ENCODE measurements around the gene OR51B5.
"Not testable (repeated sequence)": the region's sequence is repeated elsewhere in the genome, so short reads cannot be mapped to it uniquely, and the experiment has no call there.

OR51B5 gene, protein sequence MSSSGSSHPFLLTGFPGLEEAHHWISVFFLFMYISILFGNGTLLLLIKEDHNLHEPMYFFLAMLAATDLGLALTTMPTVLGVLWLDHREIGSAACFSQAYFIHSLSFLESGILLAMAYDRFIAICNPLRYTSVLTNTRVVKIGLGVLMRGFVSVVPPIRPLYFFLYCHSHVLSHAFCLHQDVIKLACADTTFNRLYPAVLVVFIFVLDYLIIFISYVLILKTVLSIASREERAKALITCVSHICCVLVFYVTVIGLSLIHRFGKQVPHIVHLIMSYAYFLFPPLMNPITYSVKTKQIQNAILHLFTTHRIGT

GRCh38 chr11:5343474-5344335 is at the start of gene OR51B5:
Gene OR51B5 (minus strand): TSS chr11:5343524. CDS start chr11:5343524, 0 bp downstream.
- no peak for DNase-seq (ENCODE audit: low read depth)

GRCh38 chr11:5390210-5390609 is 46.9 kb upstream of the OR51B5 start:
- no peak for DNase-seq (ENCODE audit: low read depth)

DNA sequence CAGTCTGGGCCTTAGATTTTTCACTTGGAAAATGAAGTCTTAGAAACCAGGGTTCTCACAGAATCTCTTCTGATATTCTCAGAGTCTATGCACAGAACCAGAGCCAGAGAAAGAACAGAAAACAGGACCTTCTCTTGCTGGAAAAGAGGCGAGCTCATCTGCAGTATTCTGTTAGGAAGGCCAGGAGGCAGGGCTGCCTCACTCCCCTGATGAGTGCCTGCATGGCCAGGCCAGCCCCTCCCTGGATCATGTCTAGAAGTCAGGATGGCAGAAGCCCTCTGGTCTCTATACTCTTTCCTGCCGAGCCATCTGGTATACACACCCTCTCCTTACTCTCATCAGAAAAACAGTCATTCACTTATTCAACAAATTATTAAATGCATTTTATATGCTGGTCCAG is 41.0 kb upstream of the OR51B5 start:
- no peak for DNase-seq (ENCODE audit: low read depth)

DNA sequence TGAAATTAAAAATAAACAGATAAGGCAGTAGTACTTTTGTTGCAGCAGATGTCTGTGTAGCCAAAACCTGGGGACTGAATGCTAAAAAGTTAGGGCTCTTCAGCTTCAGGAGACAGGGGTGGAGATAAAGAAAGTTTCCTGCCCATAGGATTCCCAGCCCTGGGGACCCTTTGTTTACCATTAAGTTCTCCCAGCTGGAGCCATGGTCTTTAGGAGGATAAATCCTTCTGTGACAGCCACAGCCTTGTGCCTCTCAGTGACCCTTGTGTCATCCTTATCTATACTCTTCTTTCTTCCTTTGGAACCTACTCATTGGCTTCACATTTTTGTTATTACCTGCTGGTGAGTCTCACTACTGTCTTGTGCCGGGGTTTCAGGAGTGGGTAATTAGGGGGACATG is 40.3 kb upstream of the OR51B5 start, which contains the start of gene OR51M1:
Gene OR51M1 (plus strand): TSS at position 237 of the 400 bp plus-strand sequence. CDS start 5,587 bp downstream, outside the sequence.
- no peak for DNase-seq (ENCODE audit: low read depth)

DNA sequence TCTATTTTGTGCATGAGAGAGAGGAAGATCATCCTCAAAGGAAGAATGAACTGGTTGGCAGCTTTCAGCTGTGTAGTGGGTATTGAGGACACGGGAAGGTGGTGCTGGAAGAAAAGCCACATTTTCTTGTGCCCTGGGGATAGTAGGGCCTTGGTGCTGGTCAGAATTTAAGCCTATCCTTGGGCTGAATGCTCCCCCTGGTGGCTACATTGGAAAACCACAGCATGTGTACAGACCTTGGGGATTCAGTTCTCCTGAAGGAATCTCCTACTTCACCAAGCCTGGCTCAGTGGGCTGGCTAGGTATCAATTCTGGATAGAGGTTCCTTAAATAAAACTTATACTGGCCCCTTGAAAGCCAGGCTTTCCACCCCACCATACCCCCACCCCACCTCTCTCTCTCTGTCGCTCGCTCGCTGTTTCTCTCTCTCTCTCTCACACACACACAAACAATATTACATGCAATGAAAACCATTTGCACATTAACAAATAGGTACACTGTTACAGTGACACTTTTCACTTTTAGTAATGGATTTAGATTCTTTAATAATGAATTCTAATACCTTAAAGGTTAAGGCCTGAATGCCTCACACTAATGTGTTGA is 37.5 kb upstream of the OR51B5 start:
- DNase-seq (ENCODE audit: low read depth): peak; percentile 59

DNA sequence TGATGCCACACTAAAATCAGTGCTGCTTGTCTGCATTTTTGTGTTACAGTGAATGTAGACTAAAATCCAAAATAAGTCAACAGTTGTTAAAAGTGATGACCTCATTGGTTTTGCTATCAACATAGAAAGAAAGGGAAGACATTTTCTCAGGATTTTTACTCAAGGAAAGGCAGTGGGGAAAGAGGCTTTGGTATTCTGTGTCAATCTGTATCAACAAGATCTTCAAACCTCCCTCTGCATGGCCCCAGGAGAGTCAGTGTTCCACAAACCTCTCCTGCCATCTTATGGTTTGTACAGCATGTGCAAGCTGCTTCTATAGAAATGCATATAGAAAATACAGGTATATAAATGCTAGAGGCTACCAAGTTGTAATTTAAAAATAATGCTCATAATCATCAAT is 26.5 kb upstream of the OR51B5 start:
- DNase-seq (ENCODE audit: low read depth): peak; percentile 50

DNA sequence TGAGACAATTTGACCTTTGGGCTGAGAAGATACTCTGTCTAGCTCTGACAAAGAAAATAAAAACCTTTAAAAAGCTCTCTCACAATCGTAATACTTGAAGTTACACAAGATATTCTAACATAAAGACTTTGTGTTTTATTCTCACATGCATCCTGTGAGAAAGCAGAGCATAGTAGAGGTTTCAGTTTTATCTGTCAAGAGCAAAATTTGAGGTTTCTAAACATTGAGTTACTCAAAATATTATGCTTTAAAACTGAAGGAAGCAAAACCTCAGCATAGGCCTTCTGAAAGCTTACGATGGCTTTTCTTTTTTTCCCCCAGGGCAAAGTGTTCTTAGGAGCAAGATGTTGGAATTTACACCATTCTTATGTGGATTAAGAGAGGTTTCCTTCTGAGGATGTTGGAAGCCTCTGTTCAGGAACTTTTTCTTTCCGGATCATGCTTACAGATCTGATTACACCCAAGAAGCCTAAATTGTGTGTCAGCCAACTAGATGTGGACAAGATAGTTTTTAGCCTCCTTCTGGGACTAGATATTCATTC is 25.2 kb upstream of the OR51B5 start:
- DNase-seq (ENCODE audit: low read depth): no peak

DNA sequence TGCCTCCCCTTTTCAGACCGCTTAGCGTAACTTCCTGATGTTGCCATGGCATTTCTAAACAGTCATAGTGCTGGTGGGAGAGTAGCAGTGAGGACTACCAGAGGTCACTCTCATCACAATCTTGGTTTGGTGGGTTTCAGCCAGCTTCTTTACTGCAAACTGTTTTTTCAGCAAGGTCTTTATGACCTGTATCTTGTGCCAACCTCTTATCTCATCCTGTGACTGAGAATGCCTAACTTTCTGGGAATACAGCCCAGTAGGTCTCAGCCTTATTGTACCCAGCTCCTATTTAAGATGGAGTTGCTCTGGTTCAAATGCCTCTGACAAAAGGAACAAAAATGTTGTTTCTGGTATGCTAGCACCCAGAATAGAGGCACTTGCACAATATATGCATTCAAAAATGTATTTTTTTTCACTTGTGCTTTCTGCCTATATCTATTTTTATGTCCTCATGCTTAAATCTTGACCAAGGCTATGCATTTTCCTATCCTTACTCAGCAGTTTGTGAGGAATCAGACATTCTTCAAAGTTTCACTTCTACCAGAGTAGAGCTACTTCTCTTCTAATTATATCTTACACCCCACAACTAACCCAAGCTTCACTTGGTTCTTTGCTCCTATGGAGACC is 24.2 kb upstream of the OR51B5 start:
- DNase-seq (ENCODE audit: low read depth): peak; percentile 84

GRCh38 chr11:5366856-5367255 is 23.5 kb upstream of the OR51B5 start:
- no peak for DNase-seq (ENCODE audit: low read depth)

- not testable (repeated sequence) for DNase-seq (ENCODE audit: low read depth)
Measured at GRCh38 chr11:5366365-5366764, 23.0 kb upstream of the OR51B5 start.

GRCh38 chr11:5364214-5364613 is 20.9 kb upstream of the OR51B5 start:
- DNase-seq (ENCODE audit: low read depth): peak; percentile 55

- no peak for DNase-seq (ENCODE audit: low read depth)
Measured at GRCh38 chr11:5363679-5364078, 20.4 kb upstream of the OR51B5 start.

- no peak for DNase-seq (ENCODE audit: low read depth)
Measured at GRCh38 chr11:5362017-5362625, 18.8 kb upstream of the OR51B5 start.

GRCh38 chr11:5356031-5356430 is 12.7 kb upstream of the OR51B5 start:
- not testable (repeated sequence) for DNase-seq (ENCODE audit: low read depth)

DNA sequence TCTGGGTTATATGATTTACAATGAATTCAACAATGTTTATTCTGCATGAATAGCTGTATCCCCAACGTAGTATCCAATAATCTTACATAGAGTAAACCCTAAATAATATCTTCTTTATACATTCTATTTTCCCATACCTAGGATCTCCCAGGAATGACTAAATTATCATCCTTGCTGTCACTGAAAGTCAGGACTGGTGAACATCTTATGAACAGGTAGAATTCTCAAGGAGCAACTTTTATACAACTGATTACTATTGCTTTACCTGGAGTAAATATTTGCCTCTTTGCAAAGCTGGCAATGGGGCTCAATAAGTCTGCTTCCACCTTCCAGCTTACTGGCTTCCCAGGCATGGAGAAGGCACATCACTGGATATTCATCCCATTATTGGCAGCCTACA is 7.9 kb upstream of the OR51B5 start, which contains the start of gene OR51B6:
Gene OR51B6 (plus strand): TSS at position 301 of the 400 bp plus-strand sequence. CDS start 0 bp downstream, at position 301.
- no peak for DNase-seq (ENCODE audit: low read depth)

DNA sequence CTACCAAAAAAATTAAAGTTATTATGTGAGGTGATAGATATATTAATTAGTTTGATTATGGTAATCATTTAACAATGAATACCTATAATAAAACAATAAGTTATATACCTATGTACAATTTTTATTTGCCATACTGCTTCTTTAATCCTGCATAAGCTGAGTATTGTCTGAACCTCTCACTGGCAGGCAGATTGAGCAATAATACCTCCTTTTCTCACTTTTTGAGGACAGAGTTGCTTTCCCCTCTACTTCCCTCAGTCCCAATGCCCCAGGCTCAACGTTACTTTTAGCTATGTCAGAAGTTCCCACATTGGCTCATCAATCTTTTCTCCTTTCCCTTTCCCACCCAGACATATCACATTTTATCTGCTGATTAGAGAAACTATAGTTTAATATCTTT is 6.2 kb upstream of the OR51B5 start:
- DNase-seq (ENCODE audit: low read depth): no peak

DNA sequence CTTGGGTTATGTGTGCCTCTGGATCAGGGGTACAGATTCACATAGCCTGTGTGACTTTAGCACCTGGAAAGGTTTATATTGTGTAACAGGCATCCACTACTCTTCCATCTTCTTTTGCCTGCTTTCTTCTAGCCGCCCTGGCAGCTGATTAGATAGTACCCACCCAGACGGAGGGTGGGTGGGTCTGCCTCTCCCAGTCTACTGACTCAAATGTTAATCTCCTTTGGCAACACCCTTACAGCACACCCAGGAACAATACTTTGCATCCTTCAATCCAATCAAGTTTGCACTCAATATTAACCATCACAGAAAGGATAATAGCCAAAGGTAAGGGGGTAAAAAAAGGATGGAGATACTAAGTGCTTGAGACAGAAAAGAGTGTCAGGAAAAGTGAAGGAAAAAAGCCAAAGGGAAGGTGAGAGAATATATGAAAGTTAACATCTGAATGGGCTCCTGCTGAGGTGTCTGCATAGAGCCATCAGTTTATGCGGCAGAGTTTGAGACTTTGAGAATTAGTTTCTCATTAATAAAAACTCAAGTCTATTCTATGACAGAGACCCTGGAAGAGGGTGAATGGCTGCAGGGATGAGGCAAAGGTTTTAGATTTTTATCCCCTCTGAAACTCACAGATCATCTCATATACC is 5.3 kb upstream of the OR51B5 start:
- no peak for DNase-seq (ENCODE audit: low read depth)

- no peak for DNase-seq (ENCODE audit: low read depth)
Measured at GRCh38 chr11:5345831-5346230, 2.5 kb upstream of the OR51B5 start.

GRCh38 chr11:5339771-5340322 is 3.5 kb downstream of the OR51B5 start:
- DNase-seq (ENCODE audit: low read depth): no peak

DNA sequence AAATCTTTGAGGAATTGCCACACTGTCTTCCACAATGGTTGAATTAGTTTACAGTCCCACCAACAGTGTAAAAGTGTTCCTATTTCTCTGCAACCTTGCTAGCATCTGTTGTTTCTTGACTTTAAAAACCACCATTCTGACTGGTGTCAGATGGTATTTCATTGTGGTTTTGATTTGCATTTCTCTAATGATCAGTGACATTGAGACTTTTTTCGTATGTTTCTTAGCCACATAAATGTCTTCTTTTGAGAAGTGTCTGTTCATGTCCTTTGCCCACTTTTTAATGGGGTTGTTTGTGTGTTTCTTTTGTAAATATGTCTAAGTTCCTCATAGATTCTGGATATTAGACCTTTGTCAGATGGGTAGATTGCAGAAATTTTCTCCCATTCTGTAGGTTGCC is 6.1 kb downstream of the OR51B5 start:
- not testable (repeated sequence) for DNase-seq (ENCODE audit: low read depth)

DNA sequence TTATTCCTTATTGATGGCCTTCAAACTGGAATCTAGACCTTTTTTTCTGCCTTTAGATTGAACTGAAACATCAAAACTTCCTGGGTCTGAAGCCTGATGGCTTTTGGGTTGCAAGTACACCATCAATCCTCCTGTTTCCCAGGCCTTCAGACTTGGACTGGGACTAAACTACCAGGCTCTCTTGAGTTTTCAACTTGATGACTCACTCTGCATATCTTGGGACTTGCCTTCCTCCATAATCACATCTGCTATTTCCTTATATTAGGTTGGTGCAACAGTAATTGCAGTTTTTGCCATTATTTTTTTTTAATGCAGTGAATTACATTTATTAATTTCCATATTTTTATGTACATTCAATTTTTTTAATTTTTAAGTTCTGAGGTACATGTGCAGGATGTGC is 7.0 kb downstream of the OR51B5 start:
- DNase-seq (ENCODE audit: low read depth): no peak

All from fibroblast of gingiva (primary cell).